Mucosa of gallbladder (tissue), 1 donor: ENCODE results near the gene ZNF774. TPM values are rescaled to one million over a fixed set of nuclear protein-coding genes. Genes with fewer than 3 reads are reported as not detected.
"Not testable (repeated sequence)": the region's sequence is repeated elsewhere in the genome, so short reads cannot be mapped to it uniquely, and the experiment has no call there.

ENCODE experiments used
- DNase-seq: peaks from one replicate; pipeline ENCODE4 v3.0.0-alpha.2; 2020; ENCODE audit warnings: low spot score
- total RNA-seq: library from RNA; stranded (reverse); gene quantifications from one replicate; pipeline ENCODE4 v1.2.1, GENCODE V29; 2021
- donor health status: DM: no; HTN: no; CAD: no.

The ZNF774 gene
- total RNA-seq: 18.4 TPM

DNA sequence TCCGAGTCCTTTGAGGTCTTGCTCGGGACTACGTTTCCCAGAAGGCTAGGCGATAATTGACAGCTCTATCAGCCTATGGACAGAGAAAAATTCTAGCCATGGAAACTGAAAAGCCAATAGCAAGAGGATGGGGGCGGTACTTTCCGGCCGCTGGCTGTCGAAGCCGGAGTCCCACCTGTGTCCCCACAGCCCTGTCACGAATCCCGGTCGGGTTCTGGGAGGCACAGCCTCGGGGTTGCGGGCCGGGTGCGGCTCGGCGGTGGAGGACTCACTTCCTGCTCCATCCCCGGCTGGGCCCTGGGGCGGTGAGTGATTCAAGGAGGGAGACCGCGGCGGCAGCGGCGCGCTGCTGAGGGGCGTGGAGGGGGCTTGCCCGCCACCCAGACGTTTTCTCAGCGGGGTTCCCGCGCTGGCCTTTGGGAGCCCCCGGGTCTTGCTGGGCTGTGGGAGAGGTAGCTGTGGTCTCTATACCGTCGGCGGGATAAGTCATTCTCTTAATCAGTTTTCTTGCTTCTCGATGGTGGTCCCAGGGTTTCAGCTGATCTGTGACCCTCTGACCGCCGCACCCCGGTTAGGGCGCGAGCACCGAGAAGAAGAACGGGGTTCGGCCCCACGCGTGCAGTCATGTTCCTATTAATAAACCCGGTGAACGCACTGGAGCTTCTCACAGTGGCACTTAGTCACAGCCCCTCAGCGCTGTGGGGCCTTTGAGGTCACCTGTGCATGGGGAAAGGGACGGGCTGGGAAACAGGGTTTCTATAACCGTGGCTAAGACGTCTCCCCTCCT, at the start of gene ZNF774:
Gene ZNF774 (plus strand): TSS at position 178 of the 787 bp plus-strand sequence. CDS start 2,377 bp downstream, outside the sequence.
- DNase-seq: peak; percentile 95

DNA sequence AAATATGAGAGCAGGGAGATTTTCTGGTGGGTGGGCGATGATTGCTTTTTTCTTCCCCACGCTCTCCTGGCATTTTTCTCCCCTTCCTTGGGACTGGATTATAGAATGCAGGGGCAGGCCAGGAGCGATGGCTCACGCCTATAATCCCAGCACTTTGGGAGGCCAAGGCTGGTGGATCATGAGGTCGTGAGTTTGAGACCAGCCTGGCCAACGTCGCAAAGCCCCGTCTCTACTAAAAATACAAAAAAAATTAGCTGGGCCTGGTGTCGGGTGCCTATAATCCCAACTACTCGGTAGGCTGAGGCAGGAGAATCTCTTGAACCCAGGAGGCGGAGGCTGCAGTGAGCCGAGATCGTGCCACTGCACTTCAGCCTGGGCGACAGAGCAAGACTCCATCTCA, 46.7 kb upstream of the ZNF774 start:
- DNase-seq: not testable (repeated sequence)

DNA sequence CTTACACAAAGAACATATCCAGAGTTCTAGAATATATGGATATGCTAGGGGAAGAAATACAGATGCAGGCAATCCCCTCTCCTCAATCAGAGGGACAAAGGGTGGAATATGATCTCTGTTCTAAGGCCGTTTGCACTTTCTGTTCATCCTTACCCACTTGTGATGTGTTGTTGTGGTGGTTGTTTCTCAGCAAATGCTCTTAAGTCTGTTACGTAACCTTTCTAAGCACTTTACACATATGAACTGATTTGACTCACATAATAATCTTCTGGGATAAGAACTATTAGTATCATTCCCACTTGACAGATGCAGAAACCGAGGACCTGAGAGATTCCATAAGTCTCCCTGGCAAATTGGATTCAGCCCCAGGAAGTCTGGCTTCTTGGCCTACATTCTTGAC, 46.2 kb upstream of the ZNF774 start:
- DNase-seq: no peak

DNA sequence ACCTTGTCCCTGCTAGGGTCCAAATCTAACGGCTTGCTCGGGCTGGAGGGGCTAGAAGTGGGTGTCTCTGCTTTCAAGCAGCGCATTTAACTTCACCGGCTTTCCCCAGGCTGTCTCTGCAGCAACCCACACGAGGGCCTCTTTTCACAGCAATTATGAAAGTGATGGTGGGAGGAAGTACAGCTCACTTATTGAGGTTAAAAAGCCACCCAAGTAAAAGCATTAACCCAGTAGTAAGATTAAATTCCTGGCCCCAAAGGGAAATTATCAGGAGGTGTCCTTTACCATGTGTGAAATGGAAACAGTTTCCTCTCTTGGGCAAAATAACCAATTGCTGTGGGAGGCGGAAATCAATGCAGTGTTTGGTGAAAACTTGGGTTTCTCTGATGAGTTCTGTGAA, 45.5 kb upstream of the ZNF774 start:
- DNase-seq: peak; percentile 2

DNA sequence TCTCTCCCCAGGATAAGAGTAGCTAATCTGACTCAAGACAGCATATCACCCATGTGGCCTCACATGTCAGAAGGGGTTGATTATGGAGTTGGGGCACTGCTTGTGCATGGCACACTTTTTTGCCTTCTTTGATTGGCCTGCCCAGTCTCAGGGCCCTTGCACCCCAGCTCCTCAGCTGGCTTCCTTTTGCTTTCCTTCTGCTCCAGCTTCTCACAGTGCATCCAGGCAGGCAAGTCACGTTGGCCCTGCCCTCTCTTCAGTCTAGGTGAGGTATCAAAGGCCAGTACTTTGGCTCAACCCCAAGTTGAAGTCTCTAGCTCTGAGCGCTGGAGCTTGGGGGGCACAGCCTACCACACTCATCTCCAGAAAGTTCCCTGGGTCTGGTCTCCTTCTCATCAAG, 44.4 kb upstream of the ZNF774 start:
- DNase-seq: no peak

DNA sequence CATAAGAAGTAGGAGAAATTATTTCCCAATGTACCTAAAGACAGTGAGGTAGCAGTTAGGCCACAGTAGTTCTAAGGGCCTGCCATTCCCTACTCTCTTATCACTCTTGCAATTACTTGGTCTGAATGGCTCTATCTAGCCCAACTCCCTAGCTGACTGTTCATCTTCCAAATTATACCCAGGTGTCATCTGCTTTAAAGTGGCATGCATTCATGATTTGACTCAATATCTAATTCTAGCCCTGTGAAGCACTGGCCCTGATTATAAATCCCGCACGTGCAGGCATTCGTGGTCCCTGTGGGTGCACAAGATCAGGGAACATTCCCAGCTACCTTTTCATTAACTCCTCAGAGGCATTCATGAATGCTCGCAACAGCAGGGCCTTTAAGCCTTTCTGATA, 43.1 kb upstream of the ZNF774 start:
- DNase-seq: peak; percentile 8

DNA sequence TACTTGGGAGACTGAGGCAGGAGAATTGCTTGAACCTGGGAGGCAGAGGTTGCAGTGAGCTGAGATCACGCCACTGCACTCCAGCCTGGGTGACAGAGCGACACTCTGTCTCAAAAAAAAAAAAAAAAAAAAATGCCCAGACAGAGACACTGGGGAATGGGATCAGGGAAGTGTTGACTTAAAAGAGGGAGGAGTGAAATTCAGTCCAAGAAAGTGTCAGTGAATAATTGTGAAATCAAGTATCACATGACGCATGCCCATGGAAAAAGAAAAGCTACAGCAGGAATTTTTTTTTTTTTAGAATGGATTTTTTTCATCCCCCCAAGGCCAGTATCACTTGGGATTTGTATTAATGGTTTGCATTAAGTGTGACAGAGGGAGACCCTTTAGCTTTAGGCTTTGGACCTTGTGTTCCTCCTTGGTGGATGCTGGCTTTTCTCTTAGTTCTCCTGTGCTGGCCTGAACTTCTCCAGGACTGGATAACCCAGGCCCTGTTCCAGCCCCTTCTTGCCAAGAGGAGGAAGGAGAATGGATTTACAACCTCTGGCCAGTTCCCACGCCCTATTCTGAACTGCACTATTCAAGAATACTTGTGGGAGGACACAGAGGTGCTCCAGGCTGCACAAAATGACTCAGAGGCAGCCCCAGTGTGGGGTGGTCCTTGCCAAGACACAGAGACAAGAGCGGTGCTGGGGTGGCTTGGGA, 36.7 kb upstream of the ZNF774 start:
- peak; percentile 75 for DNase-seq

DNA sequence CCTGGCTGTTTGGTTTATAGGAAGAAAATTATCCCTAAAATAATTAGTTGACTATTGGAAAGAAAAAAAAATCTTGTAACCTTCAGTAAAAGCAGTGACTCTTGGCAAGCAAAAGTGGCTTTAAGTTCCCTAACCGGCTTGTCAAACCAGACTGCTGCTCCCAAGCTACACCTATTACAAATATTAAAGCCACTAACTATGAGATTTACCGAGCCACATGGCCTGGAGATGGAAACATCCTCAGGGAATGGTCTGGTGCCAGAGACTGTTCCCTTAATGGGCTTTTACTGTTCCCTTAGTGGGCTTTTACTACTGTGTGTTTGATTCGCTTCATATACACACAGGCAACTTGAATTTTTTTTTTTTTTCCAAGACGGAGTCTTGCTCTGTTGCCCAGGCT, 35.9 kb upstream of the ZNF774 start:
- peak; percentile 9 for DNase-seq

DNA sequence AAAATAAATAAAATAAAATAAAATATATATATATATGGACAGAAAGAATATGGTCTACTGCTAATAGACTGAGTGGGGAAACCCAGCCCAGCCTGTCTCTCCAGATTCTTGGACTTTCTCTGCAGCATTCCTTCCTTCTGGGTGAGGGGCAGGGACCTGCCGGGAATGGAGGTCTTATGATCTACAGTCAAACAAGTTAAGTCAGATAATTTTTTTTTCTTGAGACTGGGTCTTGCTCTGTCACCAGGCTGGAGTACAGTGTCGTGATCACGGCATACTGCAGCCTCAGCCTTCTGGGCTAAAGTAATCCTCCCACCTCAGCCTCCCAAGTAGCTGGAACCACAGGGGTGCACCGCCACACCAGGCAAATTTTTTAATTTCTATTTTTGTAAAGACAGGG, 33.5 kb upstream of the ZNF774 start:
- DNase-seq: peak; percentile 0

DNA sequence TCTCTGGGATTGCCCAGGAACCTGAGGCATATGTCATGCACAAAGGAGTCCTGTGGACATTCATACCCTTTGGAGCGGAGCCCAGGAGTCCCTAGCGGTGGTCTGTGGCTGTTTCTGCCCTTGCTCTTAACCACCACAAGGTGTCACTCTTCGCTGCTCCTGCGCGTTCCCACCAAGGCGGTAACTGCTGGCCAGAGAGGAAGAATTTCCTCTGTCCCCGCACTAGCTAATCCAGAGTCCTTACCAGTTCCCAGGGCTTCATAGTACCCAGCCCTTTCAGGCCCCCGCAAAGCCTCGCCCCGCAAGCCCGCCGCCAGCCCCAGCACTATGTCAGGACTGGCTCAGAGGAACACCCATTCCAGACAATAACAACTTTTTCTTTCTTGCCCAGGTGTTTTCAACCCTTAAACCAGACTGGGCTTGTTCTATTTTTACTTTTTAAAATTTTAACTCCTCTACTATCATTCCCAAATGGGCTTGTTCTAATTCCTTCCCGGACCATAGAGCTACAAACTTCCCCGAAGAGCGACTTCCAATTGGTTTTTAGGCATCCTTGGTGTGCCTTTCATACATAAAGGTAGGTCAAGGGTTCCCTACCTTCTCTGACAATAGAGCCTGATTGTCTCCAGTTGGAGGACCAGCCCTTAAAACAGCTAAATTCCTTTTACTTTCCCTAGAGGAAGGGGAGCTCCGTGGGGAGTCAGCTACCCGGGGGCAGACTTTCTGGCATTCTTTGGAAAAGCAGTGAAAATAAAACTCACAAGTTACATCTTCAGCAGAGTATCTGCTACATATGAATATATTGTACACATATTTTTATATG, 31.8 kb upstream of the ZNF774 start:
- DNase-seq: peak; percentile 80

DNA sequence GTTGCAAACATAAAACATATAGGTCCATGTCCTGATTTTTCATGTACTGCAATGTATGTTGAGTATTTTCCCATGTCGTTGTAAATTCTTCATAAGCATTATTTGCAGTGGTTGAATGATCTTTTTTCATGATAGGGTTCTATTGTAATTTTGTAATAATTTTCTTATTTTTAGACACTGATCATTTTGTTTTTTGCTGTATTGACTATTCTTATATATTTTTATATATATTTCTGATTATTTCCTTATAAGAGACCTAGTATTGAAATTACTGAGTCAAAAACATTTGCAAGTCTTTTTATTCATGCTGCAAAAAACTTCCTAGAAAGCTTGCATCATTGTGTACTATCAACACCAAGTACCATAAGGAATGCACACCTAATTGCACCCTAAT, 31.2 kb upstream of the ZNF774 start:
- no peak for DNase-seq

DNA sequence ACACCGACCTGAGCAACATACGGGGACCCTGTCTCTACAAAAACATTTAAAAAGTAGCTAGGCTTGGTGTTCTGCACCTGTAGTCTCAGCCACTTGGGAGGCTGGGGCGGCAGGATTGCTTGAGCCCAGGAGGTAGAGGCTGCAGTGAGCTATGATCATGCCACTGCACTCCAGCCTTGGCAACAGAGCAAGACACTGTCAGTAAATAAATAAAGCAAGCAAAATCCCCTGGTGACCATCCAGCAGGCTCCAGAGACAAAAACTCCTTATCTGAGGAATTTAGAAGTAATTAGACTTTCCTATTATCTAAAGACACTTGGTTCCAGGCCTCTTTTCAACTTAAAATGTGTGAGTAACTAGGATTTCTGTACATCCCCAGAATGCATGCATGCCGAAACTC, 29.5 kb upstream of the ZNF774 start:
- no peak for DNase-seq

DNA sequence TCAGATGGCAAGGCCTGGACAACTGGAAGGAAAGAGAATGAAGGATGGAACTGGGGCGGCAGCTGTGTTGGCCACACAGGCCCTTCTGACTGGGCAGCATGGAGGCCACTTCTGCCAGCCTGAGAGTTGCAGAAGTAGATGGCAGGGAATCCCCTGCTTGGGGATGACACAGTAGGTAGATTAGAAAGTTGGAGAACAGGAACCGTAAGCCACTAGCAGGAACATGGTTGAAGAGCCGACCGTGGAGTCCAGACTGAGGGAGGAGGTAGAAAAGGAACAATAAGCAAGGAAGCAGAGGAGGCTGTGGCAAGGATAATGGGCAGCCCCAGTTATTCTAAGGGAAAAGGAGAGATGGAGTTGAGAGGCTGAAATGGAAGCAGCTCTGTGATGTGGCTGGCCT, 26.4 kb upstream of the ZNF774 start:
- DNase-seq: no peak

DNA sequence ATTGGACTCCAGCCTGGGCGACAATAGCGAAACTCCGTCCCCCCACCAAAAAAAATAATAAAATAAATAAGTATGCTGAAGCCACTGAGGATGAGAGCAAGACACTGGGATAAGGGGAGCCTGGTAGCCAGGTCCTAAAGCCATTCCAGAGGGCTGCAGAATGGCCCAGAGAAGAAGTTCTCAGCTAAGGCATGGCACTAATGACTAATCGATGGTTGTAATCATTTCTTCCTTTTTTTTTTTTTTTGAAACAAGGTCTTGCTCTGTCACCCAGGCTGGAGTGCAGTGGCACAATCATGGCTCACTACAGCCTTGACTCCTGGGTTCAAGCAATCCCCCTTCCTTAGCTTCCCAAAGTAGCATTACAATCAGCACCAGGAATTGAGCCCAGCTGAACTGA, 25.6 kb upstream of the ZNF774 start:
- DNase-seq: no peak

DNA sequence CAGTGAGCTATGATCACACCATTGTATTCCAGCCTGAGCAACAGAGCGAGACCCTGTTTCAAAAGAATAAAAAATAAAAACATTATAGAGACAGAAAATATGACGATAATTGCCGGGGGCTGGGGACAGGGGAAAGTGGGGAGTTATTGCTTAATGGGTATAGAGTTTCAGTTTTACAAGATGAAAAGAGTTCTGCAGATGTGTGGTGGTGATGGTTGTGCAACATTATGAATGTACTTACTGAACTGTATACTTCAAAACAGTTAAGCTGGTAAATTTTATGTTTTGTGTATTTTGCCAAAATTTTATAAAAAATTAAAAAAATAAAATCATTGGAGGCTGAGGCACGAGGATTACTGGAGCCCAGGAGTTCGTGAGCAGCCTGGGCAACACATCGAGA, 24.8 kb upstream of the ZNF774 start:
- no peak for DNase-seq

DNA sequence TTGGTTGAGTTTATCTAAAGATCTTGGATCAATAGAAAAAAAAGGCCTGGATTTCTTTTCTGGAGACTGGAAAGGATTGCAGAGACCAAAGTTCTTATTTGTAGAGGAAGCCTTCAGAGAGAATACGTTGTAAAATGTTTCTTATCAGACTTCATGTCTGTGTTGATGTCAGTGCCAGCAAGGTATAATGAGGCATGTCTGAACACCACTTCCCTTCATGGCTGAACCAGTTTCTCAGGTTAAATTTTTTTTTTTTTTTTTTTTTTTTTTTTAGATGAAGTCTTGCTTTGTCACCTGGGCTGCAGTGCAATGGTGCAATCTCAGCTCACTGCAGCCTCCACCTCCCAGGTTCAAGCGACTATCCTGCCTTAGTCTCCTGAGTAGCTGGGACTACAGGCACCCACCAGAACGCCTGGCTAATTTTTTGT, 17.8 kb upstream of the ZNF774 start:
- DNase-seq: peak; percentile 50

DNA sequence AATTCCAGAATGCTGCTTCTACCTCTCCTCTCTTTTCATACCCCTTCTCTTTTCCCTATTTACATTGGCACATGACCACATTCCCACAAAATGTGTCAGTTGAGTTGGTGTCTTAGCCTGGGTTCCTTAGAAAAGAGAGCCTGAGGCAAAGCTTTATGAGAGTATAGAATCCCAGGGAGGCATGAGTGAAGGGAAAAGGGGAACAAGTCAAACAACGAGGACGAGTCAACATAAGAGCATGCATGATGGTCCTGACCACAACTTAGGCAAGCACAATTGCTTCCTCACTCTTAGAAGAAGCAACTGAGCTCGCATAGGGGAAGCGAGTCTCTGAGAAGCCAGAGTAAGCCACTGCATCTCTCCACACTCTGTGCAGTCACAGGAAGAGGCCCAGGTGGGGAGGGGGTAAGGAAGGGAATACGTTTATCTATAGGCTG, 15.4 kb upstream of the ZNF774 start:
- no peak for DNase-seq

DNA sequence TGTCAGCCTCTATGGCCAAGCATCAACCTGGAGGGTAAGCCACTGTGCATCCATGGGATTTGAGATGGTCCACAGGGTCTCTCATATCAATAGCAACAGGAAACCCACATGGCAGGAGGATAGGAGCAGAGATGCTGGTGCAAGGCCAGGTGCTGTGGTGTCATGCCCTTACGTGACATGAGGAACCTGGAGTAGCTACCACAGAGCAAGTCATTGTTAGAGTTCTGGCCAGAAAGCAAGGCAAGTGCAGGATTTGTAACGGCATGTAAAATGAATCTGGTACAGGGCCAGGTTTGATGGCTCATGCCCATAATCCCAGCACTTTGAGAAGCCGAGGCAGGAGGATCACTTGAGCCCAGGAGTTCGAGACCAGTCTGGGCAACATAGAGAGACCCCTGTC, 14.8 kb upstream of the ZNF774 start:
- no peak for DNase-seq

DNA sequence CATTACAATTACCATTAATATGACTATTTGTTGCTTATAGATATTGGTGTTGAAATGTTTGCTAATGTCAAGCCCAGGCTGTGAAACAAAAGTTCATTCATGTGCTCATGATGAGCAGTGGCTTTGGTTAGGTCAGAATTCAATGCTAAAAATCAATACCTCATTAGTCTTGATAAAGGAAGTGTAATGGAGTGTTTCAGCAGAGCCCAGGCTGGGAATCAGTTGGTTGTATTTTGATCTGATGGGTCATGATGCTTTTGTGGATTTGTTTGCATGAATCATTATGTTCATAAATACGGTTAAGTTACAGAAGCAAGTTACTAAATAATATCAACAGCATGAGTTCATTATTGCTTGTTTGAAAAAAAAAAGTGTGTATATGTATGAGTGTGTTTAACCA, 13.6 kb upstream of the ZNF774 start:
- DNase-seq: no peak

DNA sequence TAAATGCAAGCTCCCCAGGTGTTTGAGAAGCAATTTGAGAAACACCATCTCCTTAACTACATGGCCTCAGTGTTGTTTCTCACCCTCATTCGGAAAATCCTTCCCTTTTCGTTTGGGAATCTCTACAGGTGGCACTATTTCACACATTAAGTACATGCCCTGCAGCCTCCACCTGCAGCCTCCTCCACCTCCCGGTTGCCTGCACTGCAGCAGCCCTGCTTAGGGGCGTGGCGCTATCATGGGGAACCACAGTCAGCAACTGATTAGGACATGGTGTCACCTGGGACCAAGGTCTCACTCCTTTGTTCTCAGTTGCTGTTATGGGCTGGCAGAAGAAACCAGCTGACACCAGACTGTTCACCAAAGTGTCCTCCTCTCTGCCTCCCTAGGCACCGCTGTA, 11.7 kb upstream of the ZNF774 start:
- DNase-seq: no peak

DNA sequence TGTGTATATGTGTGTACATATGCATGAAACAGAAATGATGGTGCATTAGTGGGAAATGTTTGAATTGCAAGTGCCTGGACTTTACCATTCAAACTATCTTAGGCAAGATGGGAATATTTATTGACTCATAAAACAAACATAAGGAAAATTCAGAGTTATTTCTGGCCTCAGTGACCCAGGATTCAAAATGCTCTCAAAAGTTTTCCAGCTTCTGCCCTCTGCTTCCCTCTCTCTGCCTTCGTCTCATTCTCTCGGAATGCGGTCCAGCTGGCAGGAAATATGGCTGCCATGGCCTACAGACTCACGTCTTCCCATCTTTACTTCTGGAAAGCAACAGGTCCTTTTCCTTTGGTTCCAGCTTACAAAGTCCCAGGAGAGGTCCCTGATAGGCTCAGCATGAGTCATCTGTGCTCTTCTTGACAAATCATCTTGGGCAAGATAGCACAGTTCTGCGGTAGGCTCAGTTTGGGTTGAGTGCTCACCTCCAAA, 8.7 kb upstream of the ZNF774 start:
- no peak for DNase-seq

DNA sequence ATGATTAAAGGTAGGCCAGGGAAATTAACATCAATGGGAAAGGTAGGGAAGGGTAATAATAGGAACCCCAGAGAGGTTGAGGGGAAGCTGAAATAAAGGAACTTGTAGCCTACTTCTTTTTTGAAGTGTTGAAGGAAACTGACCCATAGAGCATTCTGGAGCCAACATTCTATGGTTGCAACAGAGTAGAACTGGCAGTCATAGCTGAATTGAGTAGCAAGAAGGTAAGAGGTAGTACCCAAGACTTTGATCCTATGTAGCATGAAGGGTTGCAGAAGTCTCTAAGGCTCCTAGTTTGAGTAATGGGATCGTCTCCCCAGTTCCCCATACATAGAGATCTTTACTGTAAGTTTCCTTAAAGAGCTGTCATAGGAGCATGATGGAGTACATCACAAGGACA, 7.4 kb upstream of the ZNF774 start:
- DNase-seq: no peak
